Peyer's patch (tissue), 4 donors: ENCODE measurements around the gene NRXN3.

Experiments used
- POLR2A ChIP-seq, 2 donors: fragments of 450-650 bp; IDR thresholded peaks; one replicate each; pipeline ENCODE4 v1.5.1; 2017; ENCODE audit warnings: antibody characterized with exemption in 2 of 2, mild to moderate bottlenecking in 2 of 2, moderate library complexity in 2 of 2
- TF ChIP-seq, protein P1 (sequence below), 6 experiments: fragments of 450-650 bp in 4 of 6; fragments of 200-600 bp in 2 of 6; sonication (generic) in 1 of 6; IDR thresholded peaks; one replicate each; pipeline ENCODE4 v1.5.1; 2017 to 2019; ENCODE audit warnings: antibody characterized with exemption in 6 of 6, mild to moderate bottlenecking in 3 of 6, moderate library complexity in 1 of 6

GRCh38 chr14:78178071-78178470, 7.9 kb downstream of the NRXN3 start:
- TF ChIP-seq, protein P1, sequence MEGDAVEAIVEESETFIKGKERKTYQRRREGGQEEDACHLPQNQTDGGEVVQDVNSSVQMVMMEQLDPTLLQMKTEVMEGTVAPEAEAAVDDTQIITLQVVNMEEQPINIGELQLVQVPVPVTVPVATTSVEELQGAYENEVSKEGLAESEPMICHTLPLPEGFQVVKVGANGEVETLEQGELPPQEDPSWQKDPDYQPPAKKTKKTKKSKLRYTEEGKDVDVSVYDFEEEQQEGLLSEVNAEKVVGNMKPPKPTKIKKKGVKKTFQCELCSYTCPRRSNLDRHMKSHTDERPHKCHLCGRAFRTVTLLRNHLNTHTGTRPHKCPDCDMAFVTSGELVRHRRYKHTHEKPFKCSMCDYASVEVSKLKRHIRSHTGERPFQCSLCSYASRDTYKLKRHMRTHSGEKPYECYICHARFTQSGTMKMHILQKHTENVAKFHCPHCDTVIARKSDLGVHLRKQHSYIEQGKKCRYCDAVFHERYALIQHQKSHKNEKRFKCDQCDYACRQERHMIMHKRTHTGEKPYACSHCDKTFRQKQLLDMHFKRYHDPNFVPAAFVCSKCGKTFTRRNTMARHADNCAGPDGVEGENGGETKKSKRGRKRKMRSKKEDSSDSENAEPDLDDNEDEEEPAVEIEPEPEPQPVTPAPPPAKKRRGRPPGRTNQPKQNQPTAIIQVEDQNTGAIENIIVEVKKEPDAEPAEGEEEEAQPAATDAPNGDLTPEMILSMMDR (IDR thresholded peaks at IDR 0.05), result no peak
- no peak for TF ChIP-seq POLR2A (IDR thresholded peaks at IDR 0.05)
